ENCODE results near the gene FCGR2B.

Gene FCGR2B

DNA sequence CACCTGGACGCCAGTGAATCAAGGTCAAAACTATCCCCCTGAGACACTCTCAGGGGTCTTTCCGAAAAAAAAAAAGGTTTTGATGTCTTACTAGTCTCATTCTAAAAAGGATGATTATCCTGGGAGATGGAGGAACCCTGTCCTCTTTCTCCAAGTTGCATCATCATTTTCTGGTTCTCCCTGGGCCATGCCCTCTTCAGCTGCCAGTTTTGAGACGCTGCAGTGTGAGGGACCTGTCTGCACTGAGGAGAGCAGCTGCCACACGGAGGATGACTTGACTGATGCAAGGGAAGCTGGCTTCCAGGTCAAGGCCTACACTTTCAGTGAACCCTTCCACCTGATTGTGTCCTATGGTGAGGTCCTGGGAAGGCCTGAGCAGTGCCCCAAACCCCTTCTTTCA lies 47.6 kb downstream of the FCGR2B start:
- H3K4me3 ChIP-seq (ENCODE audit: low read depth, low read length): no peak overlapping the region
- in situ Hi-C loops (cut with HindIII; ENCODE audit: low sequenced_read_pairs): no loop called here
- no peak for DNase-seq (ENCODE audit: low read depth, low spot score)
- TF ChIP-seq, protein P1, sequence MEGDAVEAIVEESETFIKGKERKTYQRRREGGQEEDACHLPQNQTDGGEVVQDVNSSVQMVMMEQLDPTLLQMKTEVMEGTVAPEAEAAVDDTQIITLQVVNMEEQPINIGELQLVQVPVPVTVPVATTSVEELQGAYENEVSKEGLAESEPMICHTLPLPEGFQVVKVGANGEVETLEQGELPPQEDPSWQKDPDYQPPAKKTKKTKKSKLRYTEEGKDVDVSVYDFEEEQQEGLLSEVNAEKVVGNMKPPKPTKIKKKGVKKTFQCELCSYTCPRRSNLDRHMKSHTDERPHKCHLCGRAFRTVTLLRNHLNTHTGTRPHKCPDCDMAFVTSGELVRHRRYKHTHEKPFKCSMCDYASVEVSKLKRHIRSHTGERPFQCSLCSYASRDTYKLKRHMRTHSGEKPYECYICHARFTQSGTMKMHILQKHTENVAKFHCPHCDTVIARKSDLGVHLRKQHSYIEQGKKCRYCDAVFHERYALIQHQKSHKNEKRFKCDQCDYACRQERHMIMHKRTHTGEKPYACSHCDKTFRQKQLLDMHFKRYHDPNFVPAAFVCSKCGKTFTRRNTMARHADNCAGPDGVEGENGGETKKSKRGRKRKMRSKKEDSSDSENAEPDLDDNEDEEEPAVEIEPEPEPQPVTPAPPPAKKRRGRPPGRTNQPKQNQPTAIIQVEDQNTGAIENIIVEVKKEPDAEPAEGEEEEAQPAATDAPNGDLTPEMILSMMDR (IDR thresholded peaks at IDR 0.05; ENCODE audit: low read depth, low read length): no peak

DNA sequence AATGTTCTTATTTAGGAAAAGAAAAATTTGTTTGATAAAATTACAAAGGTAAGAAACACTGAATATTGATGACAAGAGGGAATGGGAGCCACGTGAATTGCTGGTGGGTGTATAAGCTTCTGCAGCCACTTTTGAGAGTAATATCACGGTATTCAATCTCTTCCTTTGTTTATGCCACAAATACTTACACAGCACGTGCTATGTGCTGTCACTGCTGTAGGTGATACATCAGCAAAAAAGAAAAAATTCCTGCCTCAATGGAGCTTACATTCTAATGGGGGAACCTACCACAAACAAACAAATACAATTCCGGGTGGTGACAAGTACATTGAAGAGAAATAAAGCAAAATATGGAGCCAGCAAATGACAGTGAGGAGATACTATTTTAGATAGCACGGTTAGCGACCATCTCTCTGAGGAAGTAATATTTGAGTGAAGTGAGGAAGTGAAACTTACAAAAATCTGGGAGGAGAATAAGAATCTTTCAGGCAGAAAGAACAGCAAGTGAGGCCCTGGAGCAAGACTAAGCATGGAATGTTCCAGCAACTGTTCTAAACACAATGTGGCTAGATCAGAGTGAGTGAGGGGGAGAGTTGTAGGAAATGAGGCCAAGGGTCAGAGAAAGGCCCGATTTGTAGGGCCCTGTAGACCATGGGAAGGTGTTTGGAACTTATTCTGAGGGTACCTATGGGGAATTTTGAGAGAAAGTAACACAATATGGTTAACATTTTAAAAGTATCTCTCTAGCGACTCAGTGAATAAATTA lies 55.8 kb downstream of the FCGR2B start:
- TF ChIP-seq, protein P1 (IDR thresholded peaks at IDR 0.05; ENCODE audit: low read depth, low read length): no peak
- H3K4me3 ChIP-seq (ENCODE audit: low read depth, low read length): no peak overlapping the region
- no peak for DNase-seq (ENCODE audit: low read depth, low spot score)
- in situ Hi-C loops (cut with HindIII; ENCODE audit: low sequenced_read_pairs): no loop called here

DNA sequence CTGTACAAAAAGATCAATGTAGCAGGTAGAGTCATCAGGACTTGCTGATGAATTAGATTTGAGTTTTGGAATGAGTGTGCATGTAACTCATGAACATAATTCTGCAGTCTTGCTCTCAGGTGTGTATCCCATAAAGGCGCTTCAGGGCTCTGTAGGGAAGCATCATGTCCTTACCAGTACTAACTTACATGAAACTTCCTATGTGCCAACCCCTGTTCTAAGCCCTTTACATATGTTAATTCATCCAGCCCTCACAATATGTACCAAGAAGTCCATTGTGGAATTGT lies 56.3 kb downstream of the FCGR2B start:
- no peak overlapping the region for H3K4me3 ChIP-seq (ENCODE audit: low read depth, low read length)
- DNase-seq (ENCODE audit: low read depth, low spot score): no peak
- TF ChIP-seq, protein P1 (IDR thresholded peaks at IDR 0.05; ENCODE audit: low read depth, low read length): no peak
- in situ Hi-C loops (cut with HindIII; ENCODE audit: low sequenced_read_pairs): no loop called here

DNA sequence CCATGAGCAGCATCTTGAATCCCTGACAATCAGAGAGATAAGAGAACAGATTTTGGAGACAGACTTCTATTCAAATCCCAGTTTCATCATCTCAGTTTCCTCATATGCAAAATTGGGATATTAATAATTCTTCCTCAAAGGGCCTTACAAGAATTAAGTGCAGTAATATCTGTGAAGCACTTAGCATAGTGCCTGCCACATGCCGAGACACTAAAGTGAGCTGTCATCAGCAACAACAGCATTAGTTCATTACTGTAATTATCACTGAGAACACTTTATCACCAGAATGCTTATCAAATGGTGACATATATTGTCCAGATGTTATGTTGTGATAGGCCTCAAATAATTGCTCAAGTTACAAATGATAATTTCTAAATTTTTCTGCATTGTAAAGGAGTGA lies 57.5 kb downstream of the FCGR2B start:
- H3K4me3 ChIP-seq (ENCODE audit: low read depth, low read length): no peak overlapping the region
- TF ChIP-seq, protein P1 (IDR thresholded peaks at IDR 0.05; ENCODE audit: low read depth, low read length): no peak
- DNase-seq (ENCODE audit: low read depth, low spot score): no peak
- in situ Hi-C loops (cut with HindIII; ENCODE audit: low sequenced_read_pairs): no loop called here

DNA sequence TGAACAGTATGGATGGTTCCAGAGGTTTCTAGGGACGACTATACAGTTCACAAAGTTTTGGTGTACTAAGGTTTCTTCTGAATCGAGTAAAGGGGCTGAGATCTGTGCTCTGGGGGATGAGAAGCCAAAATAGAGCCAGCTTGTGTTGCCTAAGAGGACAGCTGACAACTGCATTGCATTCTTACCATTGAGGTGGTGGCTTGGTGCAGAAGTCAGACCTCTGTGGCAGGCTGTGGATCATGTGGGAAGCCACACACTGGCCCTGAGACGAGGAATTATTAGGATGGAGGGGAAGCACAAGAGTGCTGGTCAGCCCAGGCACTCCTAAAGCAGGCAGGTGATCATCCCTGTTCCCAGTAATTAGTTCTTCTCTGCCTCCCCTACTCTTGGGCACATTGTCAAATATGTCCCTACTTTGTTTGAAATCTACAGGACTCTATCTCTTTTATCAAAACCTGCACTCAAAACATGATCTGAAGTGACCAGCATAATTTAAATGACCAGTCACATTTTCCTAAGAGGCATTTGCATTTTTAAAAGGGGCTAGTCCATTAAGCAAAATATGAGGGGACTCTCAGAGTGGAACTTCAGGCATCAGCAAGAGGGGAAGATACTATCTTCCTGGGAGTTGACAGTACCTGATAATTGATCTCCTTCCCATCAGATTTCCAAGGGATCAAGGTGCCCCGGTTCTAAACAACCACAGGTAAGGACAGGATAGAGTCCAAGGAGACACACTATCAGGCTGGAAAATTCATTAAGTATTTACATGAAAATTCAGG lies 58.2 kb downstream of the FCGR2B start, which contains the start of gene FCRLB:
FCRLB (plus strand) TSS at position 589 of the 782 bp plus-strand sequence. CDS start 1,129 bp downstream, outside the sequence.
- H3K4me3 ChIP-seq (ENCODE audit: low read depth, low read length): no peak within 1 kb of the TSS
- DNase-seq (ENCODE audit: low read depth, low spot score): no peak
- TF ChIP-seq, protein P1 (IDR thresholded peaks at IDR 0.05; ENCODE audit: low read depth, low read length): no peak
- in situ Hi-C loops (cut with HindIII; ENCODE audit: low sequenced_read_pairs): no loop called here

DNA sequence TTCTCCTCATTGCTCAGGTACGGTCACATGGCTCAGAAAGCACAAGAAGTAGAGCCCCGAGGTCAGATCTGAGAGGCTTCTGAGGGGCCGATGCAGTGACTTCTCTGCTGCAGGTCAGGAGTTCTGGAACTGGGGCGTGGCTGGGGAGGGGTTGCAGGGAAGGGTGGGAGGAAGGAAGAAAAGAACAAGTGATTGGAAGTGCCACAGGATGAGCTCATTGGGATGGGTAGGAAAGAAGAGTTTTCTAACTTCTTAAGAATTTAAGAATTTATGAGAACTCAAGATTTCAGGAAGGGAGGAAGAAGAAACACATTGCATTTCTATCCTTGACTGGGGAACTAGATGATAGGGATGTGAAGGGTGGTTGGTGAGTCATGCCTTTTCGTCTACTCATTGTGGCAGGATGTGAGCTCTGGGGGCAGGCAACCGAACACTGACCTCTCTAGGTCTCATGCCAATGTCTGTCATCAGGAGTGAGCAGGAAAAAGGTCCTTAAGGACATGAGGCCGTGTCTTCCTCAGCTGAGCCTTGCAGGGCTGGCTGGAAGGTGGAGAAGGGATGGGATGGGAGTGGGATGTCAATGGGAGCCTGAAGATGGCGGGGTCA lies 58.9 kb downstream of the FCGR2B start:
- TF ChIP-seq, protein P1 (IDR thresholded peaks at IDR 0.05; ENCODE audit: low read depth, low read length): no peak
- DNase-seq (ENCODE audit: low read depth, low spot score): peak; percentile 64
- in situ Hi-C loops (cut with HindIII; ENCODE audit: low sequenced_read_pairs): no loop called here
- no peak overlapping the region for H3K4me3 ChIP-seq (ENCODE audit: low read depth, low read length)
